ENCODE results near the gene UNKL. TPM values are rescaled to one million over a fixed set of nuclear protein-coding genes. Genes with fewer than 3 reads are reported as not detected.

UNKL gene
- total RNA-seq, 2 donors from 2014 or later = 22.1 to 42.8 TPM

- no peaks in the 10 kb centered on the region for H3K9me3 ChIP-seq
- H3K36me3 ChIP-seq = peaks cover 9% of the 10 kb centered on the region
- no peak for ATAC-seq (ENCODE audit: insufficient number of reproducible peaks, low FRiP score, low read depth)
- H3K27ac ChIP-seq = no peak overlapping the region
- no peak for DNase-seq (ENCODE audit: low spot score)
- H3K27me3 ChIP-seq (replicated peaks; ENCODE audit: insufficient read depth) = no peaks in the 10 kb centered on the region
- no peak overlapping the region for H3K4me3 ChIP-seq
- peaks cover 8 to 17% of the 10 kb centered on the region in 2 donors for H3K4me1 ChIP-seq (ENCODE audit: control insufficient read depth in 1 of 2, low read depth in 2 of 2)
- no peak for TF ChIP-seq CTCF (IDR thresholded peaks at IDR 0.05)
Observed at GRCh38 chr16:1374418-1375297, 39.8 kb downstream of the UNKL start.

DNA sequence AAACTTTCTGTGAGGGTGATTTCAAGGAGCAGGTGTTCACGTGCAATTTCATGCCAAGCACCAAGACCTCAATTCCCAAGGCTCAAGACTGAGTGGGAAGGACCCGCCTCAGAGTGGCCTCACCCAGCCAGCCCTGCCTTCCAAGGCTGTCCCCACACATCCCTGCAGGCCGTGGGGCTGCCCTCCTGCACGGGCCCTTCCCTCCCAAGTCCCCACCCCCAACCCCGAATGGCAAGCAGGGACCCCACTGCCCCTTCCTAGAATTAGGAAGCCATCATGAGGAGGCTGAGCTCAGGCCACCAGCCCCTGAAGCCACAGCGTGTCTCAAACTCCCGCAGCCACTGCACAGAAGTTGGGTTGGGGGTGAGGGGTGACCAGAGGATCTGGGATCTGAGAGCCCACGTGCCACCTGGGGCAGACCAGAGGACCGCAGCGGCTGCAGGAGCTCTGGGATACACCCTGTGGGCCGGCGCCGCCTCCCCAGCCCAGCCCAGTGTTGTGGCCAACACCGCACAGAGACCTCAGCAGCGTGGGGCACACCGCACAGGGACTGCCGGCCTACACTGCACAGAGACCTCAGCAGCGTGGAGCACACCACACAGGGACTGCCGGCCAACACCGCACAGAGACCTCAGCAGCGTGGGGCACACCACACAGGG lies 42.1 kb downstream of the UNKL start:
- no peak overlapping the region for H3K27ac ChIP-seq
- no peaks in the 10 kb centered on the region for H3K9me3 ChIP-seq
- H3K4me3 ChIP-seq = no peak overlapping the region
- DNase-seq (ENCODE audit: low spot score) (no peak), ATAC-seq (ENCODE audit: insufficient number of reproducible peaks, low FRiP score, low read depth) (no peak)
- H3K4me1 ChIP-seq (ENCODE audit: control insufficient read depth in 1 of 2, low read depth in 2 of 2) = no peaks in the 10 kb centered on the region
- TF ChIP-seq CTCF (IDR thresholded peaks at IDR 0.05) = no peak
- peaks cover 11% of the 10 kb centered on the region for H3K36me3 ChIP-seq
- H3K27me3 ChIP-seq (replicated peaks; ENCODE audit: insufficient read depth) = no peaks in the 10 kb centered on the region

DNA sequence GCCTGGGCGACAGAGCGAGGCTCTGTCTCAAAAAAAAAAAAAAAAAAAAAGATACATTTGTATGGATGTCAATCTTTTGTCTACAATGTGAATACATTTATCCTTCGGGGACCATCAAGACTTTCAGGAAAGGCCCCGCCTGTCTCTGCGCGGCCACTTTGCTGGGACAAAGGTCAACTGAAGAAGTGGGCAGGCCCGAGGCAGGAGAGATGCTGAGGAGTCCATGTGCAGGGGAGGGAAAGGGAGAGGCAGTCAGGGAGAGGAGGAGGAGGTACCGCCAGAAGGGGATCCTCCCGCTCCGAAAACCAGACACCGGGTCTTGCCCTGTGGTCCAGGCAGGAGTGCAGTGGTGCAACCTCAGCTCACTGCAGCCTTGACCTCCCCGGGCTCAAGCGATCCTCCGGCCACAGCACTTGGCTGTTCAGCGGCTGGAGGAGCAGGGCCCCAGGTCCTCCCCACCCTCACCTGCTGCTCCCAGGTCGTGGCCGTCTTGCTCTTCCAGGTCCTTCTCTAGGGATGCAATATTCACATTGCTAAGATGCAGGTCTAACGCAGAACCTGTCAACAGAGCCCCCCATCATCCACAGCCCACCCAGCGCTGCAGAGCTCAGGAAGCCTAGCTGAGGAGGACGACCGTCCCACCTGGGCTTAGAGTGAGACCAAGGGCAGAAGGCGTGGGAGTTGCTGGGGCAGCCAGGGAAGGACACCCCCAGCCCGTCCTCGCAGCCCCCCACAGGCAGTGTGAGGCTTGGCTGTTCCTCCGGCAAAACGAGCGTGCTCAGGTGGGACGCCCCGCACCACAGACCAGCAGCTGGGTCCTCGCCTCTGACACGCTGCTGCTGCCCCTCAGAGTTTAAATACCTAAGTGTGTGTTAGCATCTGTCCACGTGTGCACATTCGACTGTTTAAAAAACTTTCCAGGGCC lies 43.2 kb downstream of the UNKL start:
- Histone ChIP-seq H3K4me3 (no peak overlapping the region), H3K27me3 (replicated peaks; ENCODE audit: insufficient read depth) (no peaks in the 10 kb centered on the region), H3K4me1 (ENCODE audit: control insufficient read depth in 1 of 2, low read depth in 2 of 2) (no peaks in the 10 kb centered on the region), H3K9me3 (no peaks in the 10 kb centered on the region), H3K27ac (no peak overlapping the region), H3K36me3 (peaks cover 19% of the 10 kb centered on the region)
- TF ChIP-seq CTCF (IDR thresholded peaks at IDR 0.05) = no peak
- no peak for DNase-seq (ENCODE audit: low spot score)
- ATAC-seq (ENCODE audit: insufficient number of reproducible peaks, low FRiP score, low read depth) = no peak

DNA sequence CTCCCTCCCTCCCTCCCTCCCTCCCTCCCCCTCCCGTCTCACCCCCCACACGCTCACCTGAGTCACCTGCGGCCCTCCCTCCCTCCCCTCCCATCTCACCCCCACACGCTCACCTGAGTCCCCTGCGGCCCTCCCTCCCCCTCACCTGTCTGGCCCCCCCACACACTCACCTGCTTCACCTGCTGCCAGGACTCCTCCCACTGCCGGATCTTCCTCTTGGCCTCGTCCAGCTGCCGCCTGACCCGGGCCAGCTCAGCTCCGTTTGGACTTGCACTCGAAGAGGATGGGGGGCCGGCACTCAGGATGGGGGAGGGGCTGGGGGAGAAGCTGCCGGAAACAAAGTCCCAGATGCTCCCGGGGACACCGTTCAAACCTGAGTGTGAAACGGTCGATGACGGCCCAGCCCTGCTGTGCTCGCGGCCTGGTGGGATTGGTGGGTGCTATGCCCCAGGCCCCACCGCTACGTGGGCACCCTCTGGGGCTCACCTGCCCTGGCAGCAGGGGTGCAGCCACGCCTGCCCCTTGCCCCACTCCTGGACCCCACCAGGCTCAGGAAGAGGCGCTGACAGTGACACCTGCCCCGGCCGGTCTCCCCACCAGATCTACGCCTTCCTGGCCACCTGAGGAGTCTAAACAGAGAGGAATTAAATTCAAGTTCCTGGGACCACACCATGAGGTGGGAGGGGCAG lies 46.9 kb downstream of the UNKL start:
- peaks cover 28% of the 10 kb centered on the region for H3K36me3 ChIP-seq
- DNase-seq (ENCODE audit: low spot score) (no peak), ATAC-seq (ENCODE audit: insufficient number of reproducible peaks, low FRiP score, low read depth) (no peak)
- TF ChIP-seq CTCF (IDR thresholded peaks at IDR 0.05) = no peak
- no peak overlapping the region for H3K27ac ChIP-seq
- no peaks in the 10 kb centered on the region for H3K9me3 ChIP-seq
- H3K4me3 ChIP-seq = no peak overlapping the region
- H3K4me1 ChIP-seq (ENCODE audit: control insufficient read depth in 1 of 2, low read depth in 2 of 2) = no peaks in the 10 kb centered on the region
- no peaks in the 10 kb centered on the region for H3K27me3 ChIP-seq (replicated peaks; ENCODE audit: insufficient read depth)

All from thoracic aorta (tissue), 2 donors.